IMR-90 (cell line): ENCODE results near the gene IFT20.
A peak's percentile ranks its signal among the peaks of the same experiment; 100 is the strongest.

Experiments
- CEBPB ChIP-seq: IDR thresholded peaks from 2 replicates; pipeline ENCODE4 v1.6.1; 2012; ENCODE audit warnings: low read depth, low read length, improper control_type of control experiment
- CHD1 ChIP-seq: IDR thresholded peaks from 2 replicates; pipeline ENCODE4 v1.6.1; 2012; ENCODE audit warnings: low read depth, low read length, improper control_type of control experiment
- CTCF ChIP-seq: conservative IDR thresholded peaks from 2 replicates; pipeline ENCODE4 v1.5.1; 2012; ENCODE audit warnings: mild to moderate bottlenecking, low read depth, low read length, improper control_type of control experiment
- FOS ChIP-seq: fragments of 150-350 bp; IDR thresholded peaks from 2 replicates; pipeline ENCODE4 v1.6.1; 2016; ENCODE audit warnings: low read depth, low read length
- MAFK ChIP-seq: IDR thresholded peaks from 2 replicates; pipeline ENCODE4 v1.6.1; 2012; ENCODE audit warnings: low read depth, low read length, improper control_type of control experiment
- MXI1 ChIP-seq: IDR thresholded peaks from 2 replicates; pipeline ENCODE4 v1.6.1; 2012; ENCODE audit warnings: low read depth, mild to moderate bottlenecking, low read length, moderate library complexity, borderline replicate concordance
- NFE2L2 ChIP-seq: fragments of 150-350 bp; IDR thresholded peaks from 2 replicates; pipeline ENCODE4 v1.6.1; 2016; ENCODE audit warnings: low read depth, mild to moderate bottlenecking, low read length
- POLR2A ChIP-seq: IDR thresholded peaks from 2 replicates; pipeline ENCODE4 v1.6.1; 2012; ENCODE audit warnings: mild to moderate bottlenecking, low read depth, low read length
- RAD21 ChIP-seq: IDR thresholded peaks from 2 replicates; pipeline ENCODE4 v1.6.1; 2012; ENCODE audit warnings: low read length, improper control_type of control experiment
- RCOR1 ChIP-seq: IDR thresholded peaks from 2 replicates; pipeline ENCODE4 v1.6.1; 2012; ENCODE audit warnings: mild to moderate bottlenecking, low read length, improper control_type of control experiment; ENCODE audit not compliant: insufficient replicate concordance
- RFX5 ChIP-seq: IDR thresholded peaks from 2 replicates; pipeline ENCODE4 v1.8.0; 2012; ENCODE audit warnings: low read depth, mild to moderate bottlenecking, low read length, moderate library complexity
- TF ChIP-seq, protein P1 (sequence below): fragments of 150-350 bp; IDR thresholded peaks from 2 replicates; pipeline ENCODE4 v1.6.1; 2017; ENCODE audit warnings: mild to moderate bottlenecking, antibody characterized with exemption, low read length, low read depth

GRCh38 chr17:28347261-28347891 lies 12.1 kb upstream of the IFT20 start:
- no peak for TF ChIP-seq MAFK
- no peak for TF ChIP-seq NFE2L2
- TF ChIP-seq CTCF = no peak
- TF ChIP-seq CEBPB = no peak
- TF ChIP-seq RAD21 = no peak
- TF ChIP-seq RFX5 = no peak
- no peak for TF ChIP-seq POLR2A
- TF ChIP-seq RCOR1 = no peak
- TF ChIP-seq MXI1 = no peak
- TF ChIP-seq, protein P1, sequence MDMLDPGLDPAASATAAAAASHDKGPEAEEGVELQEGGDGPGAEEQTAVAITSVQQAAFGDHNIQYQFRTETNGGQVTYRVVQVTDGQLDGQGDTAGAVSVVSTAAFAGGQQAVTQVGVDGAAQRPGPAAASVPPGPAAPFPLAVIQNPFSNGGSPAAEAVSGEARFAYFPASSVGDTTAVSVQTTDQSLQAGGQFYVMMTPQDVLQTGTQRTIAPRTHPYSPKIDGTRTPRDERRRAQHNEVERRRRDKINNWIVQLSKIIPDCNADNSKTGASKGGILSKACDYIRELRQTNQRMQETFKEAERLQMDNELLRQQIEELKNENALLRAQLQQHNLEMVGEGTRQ = no peak
- peak; percentile 47; the same call in 1 of the 2 replicates for TF ChIP-seq FOS
- no peak for TF ChIP-seq CHD1
